GM23338 (cell line): ENCODE results near the gene EIF5A. TPM values are rescaled to one million over a fixed set of nuclear protein-coding genes. Genes with fewer than 3 reads are reported as not detected.

ENCODE experiments used
- ATAC-seq: fragments of 200-7000 bp; cut with Tn5 transposase; 3 replicates; pipeline ENCODE4 v1.9.1; 2020
- DNase-seq: peaks from one replicate; pipeline ENCODE4 v3.0.0-alpha.2; 2015; ENCODE audit warnings: low spot score
- H2AFZ ChIP-seq: fragments of 200-600 bp; sonication (generic); 2 replicates; pipeline ENCODE4 v1.8.0; 2016; ENCODE audit warnings: antibody characterized with exemption, mild to moderate bottlenecking, moderate library complexity
- H3F3A ChIP-seq: fragments of 200-600 bp; sonication (generic); replicated peaks from 2 replicates; pipeline ENCODE4 v1.8.0; 2017; ENCODE audit warnings: antibody characterized with exemption, mixed run types, low read depth
- H3K27ac ChIP-seq: fragments of 200-600 bp; sonication (generic); 2 replicates; pipeline ENCODE4 v1.6.1; 2016; ENCODE audit warnings: low read depth
- H3K27me3 ChIP-seq: fragments of 200-600 bp; sonication (generic); 2 replicates; pipeline ENCODE4 v1.8.0; 2016; ENCODE audit warnings: mild to moderate bottlenecking, mixed run types, moderate library complexity; ENCODE audit not compliant: insufficient read depth
- H3K36me3 ChIP-seq: fragments of 200-600 bp; sonication (generic); 2 replicates; pipeline ENCODE4 v1.8.0; 2016; ENCODE audit warnings: mild to moderate bottlenecking; ENCODE audit not compliant: insufficient read depth
- H3K4me1 ChIP-seq: fragments of 200-600 bp; sonication (generic); 2 replicates; pipeline ENCODE4 v1.8.0; 2016; ENCODE audit warnings: mild to moderate bottlenecking, moderate library complexity; ENCODE audit not compliant: insufficient read depth
- H3K4me2 ChIP-seq: fragments of 200-600 bp; sonication (generic); 2 replicates; pipeline ENCODE4 v1.7.1; 2017; ENCODE audit warnings: mixed run types
- H3K4me3 ChIP-seq: fragments of 200-600 bp; sonication (generic); 2 replicates; pipeline ENCODE4 v1.6.1; 2016; ENCODE audit warnings: mixed run types
- H3K79me2 ChIP-seq: fragments of 200-600 bp; sonication (generic); replicated peaks from 2 replicates; pipeline ENCODE4 v1.8.0; 2017; ENCODE audit warnings: mild to moderate bottlenecking; ENCODE audit not compliant: insufficient read depth
- H3K9me2 ChIP-seq: fragments of 200-600 bp; sonication (generic); 2 replicates; pipeline ENCODE4 v1.8.0; 2017; ENCODE audit not compliant: insufficient read depth
- H4K20me1 ChIP-seq: fragments of 200-600 bp; sonication (generic); replicated peaks from 2 replicates; pipeline ENCODE4 v1.8.0; 2017; ENCODE audit warnings: mild to moderate bottlenecking; ENCODE audit not compliant: insufficient read depth
- H3K27ac Mint-ChIP-seq: 2 replicates; pipeline ENCODE4 v1.8.0; 2020; ENCODE audit warnings: inconsistent platforms, mild to moderate bottlenecking, moderate library complexity, mixed read lengths
- H3K27me3 Mint-ChIP-seq: 3 replicates; pipeline ENCODE4 v1.8.0; 2022; ENCODE audit warnings: low read depth, mild to moderate bottlenecking, moderate library complexity, mixed read lengths, inconsistent platforms; ENCODE audit not compliant: insufficient read depth, poor library complexity
- H3K36me3 Mint-ChIP-seq: 3 replicates; pipeline ENCODE4 v1.8.0; 2021; ENCODE audit warnings: low read depth, mild to moderate bottlenecking, inconsistent platforms, moderate library complexity, mixed read lengths
- H3K4me1 Mint-ChIP-seq: 3 replicates; pipeline ENCODE4 v1.8.0; 2020; ENCODE audit warnings: mild to moderate bottlenecking, inconsistent platforms, mixed read lengths
- H3K4me3 Mint-ChIP-seq: 3 replicates; pipeline ENCODE4 v1.8.0; 2021; ENCODE audit warnings: moderate library complexity, mild to moderate bottlenecking, inconsistent platforms, mixed read lengths
- H3K9me3 Mint-ChIP-seq: 3 replicates; pipeline ENCODE4 v1.8.0; 2020; ENCODE audit warnings: moderate library complexity, mild to moderate bottlenecking, inconsistent platforms, mixed read lengths
- CREB1 ChIP-seq: fragments of 250-450 bp; sonication (Bioruptor Pico); IDR thresholded peaks from 2 replicates; pipeline ENCODE4 v1.5.0; 2020; ENCODE audit warnings: low read depth, mild to moderate bottlenecking, moderate library complexity
- CTCF ChIP-seq, 2 experiments: fragments of 200-600 bp in 1 of 2; sonication (generic) in 1 of 2; conservative IDR thresholded peaks; 2 replicates each; pipeline versions ENCODE4 v1.5.1 to v1.6.1; 2016 to 2017; ENCODE audit warnings: antibody characterized with exemption in 2 of 2, low read depth in 2 of 2, mild to moderate bottlenecking in 2 of 2, moderate library complexity in 1 of 2
- EZH2 ChIP-seq: fragments of 200-600 bp; sonication (generic); IDR thresholded peaks from one replicate; pipeline ENCODE4 v1.8.0; 2017; ENCODE audit warnings: antibody characterized with exemption, mild to moderate bottlenecking, low read depth; ENCODE audit not compliant: unreplicated experiment
- EZH2phosphoT487 ChIP-seq: fragments of 200-600 bp; sonication (generic); IDR thresholded peaks from one replicate; pipeline ENCODE4 v1.8.1; 2018; ENCODE audit warnings: antibody characterized with exemption; ENCODE audit not compliant: unreplicated experiment
- NANOG ChIP-seq: IDR thresholded peaks from 2 replicates; pipeline ENCODE4 v1.6.1; 2016; ENCODE audit warnings: antibody characterized with exemption, borderline replicate concordance
- POLR2AphosphoS5 ChIP-seq: IDR thresholded peaks from 2 replicates; pipeline ENCODE4 v1.6.1; 2016; ENCODE audit warnings: antibody characterized with exemption, low read depth
- REST ChIP-seq: IDR thresholded peaks from one replicate; pipeline ENCODE4 v1.6.1; 2018; ENCODE audit warnings: antibody characterized with exemption; ENCODE audit not compliant: unreplicated experiment
- STAT1 ChIP-seq: IDR thresholded peaks from one replicate; pipeline ENCODE4 v1.6.1; 2016; ENCODE audit warnings: antibody characterized with exemption; ENCODE audit not compliant: unreplicated experiment
- ZNF114 ChIP-seq: fragments of 250-450 bp; sonication (Bioruptor Pico); IDR thresholded peaks from 2 replicates; pipeline ENCODE4 v1.5.0; 2020; ENCODE audit warnings: mild to moderate bottlenecking, moderate library complexity
- ZNF331 ChIP-seq: fragments of 250-450 bp; sonication (Bioruptor Pico); IDR thresholded peaks from 2 replicates; pipeline ENCODE4 v1.5.0; 2020; ENCODE audit warnings: low read depth, mild to moderate bottlenecking, moderate library complexity
- polyA plus RNA-seq: library from polyadenylated mRNA; unstranded; fragments of >200 nt; fragmentation: Nextera tagmentation; extraction: Ambion mirVana; gene quantifications from 2 replicates; pipeline ENCODE4 v1.2.1, GENCODE V29; 2016
- total RNA-seq: library from RNA; depleted of rRNA; stranded (reverse); fragments of >200 nt; shearing (Covaris generic); gene quantifications from 2 replicates; pipeline ENCODE4 v1.2.3, GENCODE V29; 2014

EIF5A gene
- total and polyA plus RNA-seq, 2 experiments from 2014 or later: 833 to 1,562 TPM

GRCh38 chr17:7295230-7296180 is 11.9 kb upstream of the EIF5A start:
- Histone ChIP-seq H3K4me3 (peak overlapping the region; percentile 63), H3F3A (peaks cover 23% of the 10 kb centered on the region), H3K36me3 (no peaks in the 10 kb centered on the region), H3K27ac (0 out of 2 replicates have a peak overlapping the region, but pooled peaks have one; percentile 66), H3K79me2 (no peaks in the 10 kb centered on the region), H3K4me1 (peaks cover 21% of the 10 kb centered on the region), H4K20me1 (peaks cover 4% of the 10 kb centered on the region; the same call in 1 of the 2 replicates), H3K27me3 (peaks cover 18% of the 10 kb centered on the region), H3K9me2 (no peaks in the 10 kb centered on the region), H2AFZ (peak overlapping the region; percentile 97), H3K4me2 (peak overlapping the region; percentile 91)
- peak; percentile 51 for DNase-seq
- Mint-ChIP-seq H3K27ac (0 out of 2 replicates have a peak overlapping the region, but pooled peaks have one; percentile 65), H3K4me1 (peaks cover 23% of the 10 kb centered on the region), H3K4me3 (peak overlapping the region; percentile 76), H3K36me3 (no peaks in the 10 kb centered on the region; the same call in 2 of the 3 replicates), H3K27me3 (peaks cover 36% of the 10 kb centered on the region), H3K9me3 (peaks cover 9% of the 10 kb centered on the region; the same call in 1 of the 3 replicates)
- TF ChIP-seq NANOG (no peak), REST (no peak), CTCF (conservative IDR thresholded peaks at IDR 0.05; ENCODE audit: low read depth in 2 of 2) (peak; percentile 12 to 21; a peak in 2 of 4 replicates), EZH2 (no peak)
- peak; percentile 10 for ATAC-seq

- Mint-ChIP-seq H3K9me3 (peaks cover 9% of the 10 kb centered on the region; the same call in 1 of the 3 replicates), H3K36me3 (no peaks in the 10 kb centered on the region; the same call in 2 of the 3 replicates), H3K4me1 (peaks cover 23% of the 10 kb centered on the region), H3K27me3 (peaks cover 34% of the 10 kb centered on the region), H3K4me3 (peak overlapping the region; percentile 76), H3K27ac (no peak overlapping the region)
- Histone ChIP-seq H3K27ac (no peak overlapping the region), H3K4me3 (peak overlapping the region; percentile 40), H3K27me3 (peaks cover 18% of the 10 kb centered on the region), H3K9me2 (no peaks in the 10 kb centered on the region), H2AFZ (peak overlapping the region; percentile 87), H3F3A (peaks cover 23% of the 10 kb centered on the region), H3K4me2 (peak overlapping the region; percentile 91), H3K4me1 (peaks cover 21% of the 10 kb centered on the region), H3K79me2 (no peaks in the 10 kb centered on the region), H3K36me3 (no peaks in the 10 kb centered on the region), H4K20me1 (peaks cover 4% of the 10 kb centered on the region; the same call in 1 of the 2 replicates)
- DNase-seq: peak; percentile 94
- ATAC-seq: peak; percentile 28
- no peak for TF ChIP-seq STAT1
- TF ChIP-seq ZNF114 (CRISPR knock-in tag): no peak
- TF ChIP-seq EZH2: no peak
- TF ChIP-seq CREB1: 0 out of 2 replicates have a peak, but pooled peaks have one; percentile 11
- TF ChIP-seq REST: no peak
- TF ChIP-seq EZH2phosphoT487: no peak
- no peak for TF ChIP-seq POLR2AphosphoS5
- no peak for TF ChIP-seq ZNF331
- no peak for TF ChIP-seq NANOG
Measured at GRCh38 chr17:7296189-7296861, 11.1 kb upstream of the EIF5A start.
